Mononuclear cell (primary cell): ENCODE measurements around the gene UST. TPM values are rescaled to one million over a fixed set of nuclear protein-coding genes. Genes with fewer than 3 reads are reported as not detected.

Experiments used
- H3K27me3 ChIP-seq: 2 replicates; pipeline ENCODE4 v1.6.0; 2011; ENCODE audit warnings: low read length, control low read depth; ENCODE audit not compliant: insufficient read depth
- H3K4me1 ChIP-seq: 2 replicates; pipeline ENCODE4 v1.5.1; 2011; ENCODE audit warnings: mild to moderate bottlenecking, low read length, control low read depth; ENCODE audit not compliant: insufficient read depth
- H3K4me3 ChIP-seq: 2 replicates; pipeline ENCODE4 v1.5.1; 2011; ENCODE audit warnings: mild to moderate bottlenecking, low read length, moderate library complexity
- H3K9me3 ChIP-seq: 2 replicates; pipeline ENCODE4 v1.5.1; 2011; ENCODE audit warnings: low read depth, mild to moderate bottlenecking, control low read depth, low read length
- total RNA-seq: library from RNA; depleted of rRNA; stranded (reverse); fragments of >200 nt; gene quantifications from one replicate; pipeline ENCODE4 v1.2.3, GENCODE V29; 2012

The UST gene
- total RNA-seq, 1 donor: 1.5 TPM

- Histone ChIP-seq H3K4me1 (peaks cover 26% of the 10 kb centered on the region), H3K27me3 (no peaks in the 10 kb centered on the region), H3K4me3 (no peak overlapping the region), H3K9me3 (no peaks in the 10 kb centered on the region)
Measured at GRCh38 chr6:149108038-149108748, 361.4 kb downstream of the UST start.

- no peaks in the 10 kb centered on the region for H3K27me3 ChIP-seq
- peaks cover 28% of the 10 kb centered on the region for H3K4me1 ChIP-seq
- no peaks in the 10 kb centered on the region for H3K9me3 ChIP-seq
Measured at GRCh38 chr6:149108749-149109100, 361.9 kb downstream of the UST start.

GRCh38 chr6:149109397-149110070, 362.7 kb downstream of the UST start:
- H3K27me3 ChIP-seq: no peaks in the 10 kb centered on the region
- H3K9me3 ChIP-seq: no peaks in the 10 kb centered on the region
- H3K4me1 ChIP-seq: peaks cover 28% of the 10 kb centered on the region
- no peak overlapping the region for H3K4me3 ChIP-seq

More at GRCh38 chr6:149108749-149109100, 361.9 kb downstream of the UST start:
- no peak overlapping the region for H3K4me3 ChIP-seq

- no peaks in the 10 kb centered on the region for H3K27me3 ChIP-seq
- no peaks in the 10 kb centered on the region for H3K9me3 ChIP-seq
- H3K4me1 ChIP-seq: peaks cover 35% of the 10 kb centered on the region
- H3K4me3 ChIP-seq: no peak overlapping the region
Measured at GRCh38 chr6:149111556-149112115, 364.8 kb downstream of the UST start.

- Histone ChIP-seq H3K9me3 (no peaks in the 10 kb centered on the region), H3K4me3 (no peak overlapping the region), H3K4me1 (peaks cover 35% of the 10 kb centered on the region), H3K27me3 (no peaks in the 10 kb centered on the region)
Measured at GRCh38 chr6:149112976-149113375, 366.1 kb downstream of the UST start.

- Histone ChIP-seq H3K4me1 (peaks cover 39% of the 10 kb centered on the region), H3K9me3 (no peaks in the 10 kb centered on the region), H3K4me3 (no peak overlapping the region), H3K27me3 (no peaks in the 10 kb centered on the region)
Measured at GRCh38 chr6:149114167-149114566, 367.3 kb downstream of the UST start.

GRCh38 chr6:149118737-149119653, 372.2 kb downstream of the UST start:
- Histone ChIP-seq H3K4me3 (no peak overlapping the region), H3K27me3 (no peaks in the 10 kb centered on the region), H3K9me3 (no peaks in the 10 kb centered on the region), H3K4me1 (peaks cover 12% of the 10 kb centered on the region)

GRCh38 chr6:149122850-149123821, 376.3 kb downstream of the UST start:
- H3K27me3 ChIP-seq: no peaks in the 10 kb centered on the region
- no peak overlapping the region for H3K4me3 ChIP-seq

GRCh38 chr6:149125309-149125708, 378.5 kb downstream of the UST start:
- peaks cover 24% of the 10 kb centered on the region for H3K4me1 ChIP-seq
- H3K4me3 ChIP-seq: no peak overlapping the region
- H3K27me3 ChIP-seq: no peaks in the 10 kb centered on the region
- no peaks in the 10 kb centered on the region for H3K9me3 ChIP-seq

More at GRCh38 chr6:149122850-149123821, 376.3 kb downstream of the UST start:
- H3K4me1 ChIP-seq: peaks cover 9% of the 10 kb centered on the region
- H3K9me3 ChIP-seq: no peaks in the 10 kb centered on the region
